ENCODE results near the gene ARMH4.

The ARMH4 gene

DNA sequence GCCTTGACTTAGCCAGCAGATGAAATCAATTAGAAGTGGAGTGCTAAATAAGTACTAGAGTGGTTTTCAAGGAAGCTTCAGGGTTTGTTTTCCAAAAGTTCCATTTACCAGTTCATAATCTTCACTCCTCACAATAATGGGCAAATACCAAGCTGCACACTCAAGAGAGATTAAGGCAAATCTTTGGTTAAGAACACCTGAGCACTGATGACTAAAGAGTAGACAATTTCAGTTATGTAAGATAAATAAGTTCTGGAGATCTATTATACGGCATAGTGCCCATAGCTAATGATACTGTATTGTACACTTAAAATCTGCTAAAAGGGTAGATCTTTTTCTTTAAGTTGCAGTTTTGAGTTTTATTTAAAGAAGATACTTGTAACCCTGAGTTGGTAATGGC is 125.0 kb downstream of the ARMH4 start:
- DNase-seq, result no peak

DNA sequence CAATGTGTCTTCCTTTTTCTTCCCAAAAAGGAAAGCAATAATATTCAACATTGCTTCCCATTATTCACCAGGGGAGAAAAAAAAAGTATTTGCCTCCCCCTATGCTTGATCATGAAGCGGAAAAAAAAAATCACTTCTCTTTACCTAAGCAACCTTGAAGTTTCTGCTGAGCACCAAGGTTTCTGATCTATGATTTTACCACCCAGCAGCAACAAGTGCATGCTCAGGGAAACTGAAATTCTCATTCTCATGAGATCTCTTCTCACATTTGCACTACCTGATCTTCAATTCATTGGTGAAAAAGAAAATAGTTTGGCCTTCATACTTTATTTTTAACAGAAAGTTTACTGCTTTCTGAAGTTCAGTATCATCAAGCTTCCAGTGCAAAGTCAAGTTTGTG is 125.8 kb downstream of the ARMH4 start:
- no peak for DNase-seq

DNA sequence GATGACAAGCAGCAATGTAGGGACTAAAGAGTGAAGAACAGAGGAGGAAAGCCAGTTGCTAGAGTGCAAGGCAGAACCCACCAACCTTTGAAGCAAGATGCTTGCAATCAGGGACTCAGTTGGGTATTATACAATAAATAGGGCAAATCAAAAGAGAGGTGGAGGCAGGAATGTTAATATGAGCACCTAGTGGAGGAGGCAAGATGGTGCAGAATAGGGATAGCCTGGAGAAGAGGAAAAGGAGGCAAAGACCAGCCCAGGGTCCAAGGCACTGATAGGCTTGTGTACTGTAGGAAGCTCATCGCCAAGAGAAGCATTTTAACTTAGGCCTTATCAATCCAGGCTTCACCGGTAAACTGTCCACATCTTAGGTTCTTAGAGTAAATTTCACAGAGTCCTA is 137.2 kb downstream of the ARMH4 start:
- DNase-seq, result no peak

DNA sequence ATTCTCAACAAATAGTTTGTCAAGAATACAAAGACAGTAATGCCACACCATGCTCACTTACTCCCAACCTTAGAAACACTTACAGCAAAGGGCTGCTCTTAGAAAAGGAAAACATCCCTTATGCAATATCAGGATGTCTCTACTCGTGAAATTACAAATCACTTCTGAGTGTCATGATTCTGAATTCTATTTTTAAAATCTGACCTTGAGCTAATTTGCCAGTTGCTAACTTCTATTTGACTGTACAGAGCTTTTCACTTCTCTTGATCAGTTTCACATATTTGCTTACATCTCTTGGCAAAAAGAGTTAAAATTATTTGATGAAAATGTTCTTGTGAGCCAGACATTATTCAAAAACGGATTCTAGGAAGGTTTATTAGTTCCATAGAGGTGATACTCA is 149.4 kb downstream of the ARMH4 start:
- DNase-seq, result no peak

DNA sequence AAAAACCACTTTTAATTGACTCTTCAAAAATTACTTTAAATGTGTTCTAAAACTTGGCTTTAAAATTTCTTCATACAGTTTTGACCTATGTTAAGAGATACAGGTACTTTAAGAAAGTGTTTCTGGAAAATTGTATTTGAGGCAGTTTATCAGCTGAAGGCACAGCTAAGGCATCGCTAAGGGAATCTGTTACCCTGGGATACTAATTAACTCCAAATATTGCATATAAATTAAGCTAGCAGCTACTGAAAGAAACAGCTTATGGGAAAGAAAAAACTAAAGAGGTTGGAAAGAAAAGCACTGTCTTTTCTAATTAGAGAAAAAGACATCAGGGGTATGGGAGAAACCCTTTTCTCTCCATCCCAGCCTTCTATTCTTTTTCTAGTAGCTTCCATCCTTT is 152.0 kb downstream of the ARMH4 start:
- DNase-seq, result no peak

DNA sequence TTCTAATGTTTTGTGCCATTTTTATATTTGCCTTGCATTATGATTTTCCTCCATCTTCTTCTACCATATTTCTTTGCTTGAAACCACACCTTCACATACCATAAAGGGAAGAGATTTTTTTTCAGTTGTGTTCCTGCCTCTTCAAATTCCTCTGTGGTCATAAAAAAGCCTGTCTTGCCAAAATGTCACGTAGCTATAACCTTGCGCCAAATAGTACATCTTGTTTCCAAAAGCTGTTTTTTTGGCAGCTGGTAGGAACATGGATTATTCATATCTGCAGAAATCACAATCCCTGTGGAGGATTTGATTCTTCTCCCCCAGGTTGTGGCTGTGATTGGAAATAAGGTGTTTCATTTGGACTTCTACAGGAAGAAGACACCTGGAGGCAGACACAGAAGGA is 152.5 kb downstream of the ARMH4 start:
- DNase-seq, result no peak

DNA sequence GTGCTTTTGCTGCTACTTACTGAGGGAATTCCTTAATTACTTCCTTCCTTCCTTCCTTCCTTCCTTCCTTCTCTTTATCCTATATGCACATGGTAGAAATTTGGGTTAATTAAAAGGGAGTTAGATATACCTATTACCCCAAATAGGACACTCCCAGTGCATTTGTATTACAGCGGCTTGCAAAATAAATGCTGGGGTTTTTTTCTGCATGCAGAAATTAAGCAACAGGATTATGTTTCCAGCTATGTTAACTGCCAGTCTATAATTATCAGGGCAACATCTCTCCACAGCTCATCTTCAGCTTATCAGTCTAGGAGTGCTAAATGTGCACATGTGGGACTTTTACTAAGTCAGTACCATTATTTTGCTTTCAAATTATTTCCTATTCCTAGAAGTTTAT is 153.2 kb downstream of the ARMH4 start:
- DNase-seq, result no peak

DNA sequence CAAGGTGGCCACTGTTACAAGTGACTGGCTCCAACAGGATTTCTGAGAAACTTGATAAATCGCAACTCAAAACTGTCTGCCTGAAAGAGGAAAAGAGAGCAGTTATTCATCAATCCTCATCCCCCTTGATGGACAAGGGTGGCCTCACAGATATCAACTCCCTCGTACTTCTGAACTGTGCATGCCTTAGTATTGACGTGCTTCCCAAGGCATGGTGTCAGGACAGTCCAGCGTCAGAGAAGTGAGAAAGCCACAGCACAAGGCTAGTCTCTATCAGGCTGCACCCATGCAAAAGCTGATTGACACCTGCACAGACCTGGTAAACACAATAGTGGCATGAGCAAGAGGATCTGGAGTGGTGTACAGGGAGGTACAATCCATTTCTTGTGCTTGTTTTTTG is 160.7 kb downstream of the ARMH4 start:
- no peak for DNase-seq

DNA sequence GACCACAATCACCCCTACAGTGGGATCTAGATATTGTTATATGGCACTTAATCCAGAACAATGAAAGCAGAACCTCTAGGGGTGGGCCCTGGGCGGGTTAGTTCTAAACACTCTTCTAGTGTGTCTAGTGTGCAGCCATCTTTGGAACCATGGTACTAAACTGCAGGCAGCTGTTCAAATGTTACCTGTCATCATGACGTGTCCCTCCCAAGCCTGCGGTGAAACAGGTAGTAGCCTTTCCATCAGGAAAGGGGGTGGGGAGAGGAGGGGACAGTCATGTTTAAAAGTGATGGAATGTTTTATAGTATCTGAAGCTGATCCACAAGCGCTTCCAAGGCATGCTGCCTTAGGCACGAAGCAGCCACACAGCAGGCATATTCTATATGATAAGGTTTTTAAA is 163.6 kb downstream of the ARMH4 start:
- no peak for DNase-seq

DNA sequence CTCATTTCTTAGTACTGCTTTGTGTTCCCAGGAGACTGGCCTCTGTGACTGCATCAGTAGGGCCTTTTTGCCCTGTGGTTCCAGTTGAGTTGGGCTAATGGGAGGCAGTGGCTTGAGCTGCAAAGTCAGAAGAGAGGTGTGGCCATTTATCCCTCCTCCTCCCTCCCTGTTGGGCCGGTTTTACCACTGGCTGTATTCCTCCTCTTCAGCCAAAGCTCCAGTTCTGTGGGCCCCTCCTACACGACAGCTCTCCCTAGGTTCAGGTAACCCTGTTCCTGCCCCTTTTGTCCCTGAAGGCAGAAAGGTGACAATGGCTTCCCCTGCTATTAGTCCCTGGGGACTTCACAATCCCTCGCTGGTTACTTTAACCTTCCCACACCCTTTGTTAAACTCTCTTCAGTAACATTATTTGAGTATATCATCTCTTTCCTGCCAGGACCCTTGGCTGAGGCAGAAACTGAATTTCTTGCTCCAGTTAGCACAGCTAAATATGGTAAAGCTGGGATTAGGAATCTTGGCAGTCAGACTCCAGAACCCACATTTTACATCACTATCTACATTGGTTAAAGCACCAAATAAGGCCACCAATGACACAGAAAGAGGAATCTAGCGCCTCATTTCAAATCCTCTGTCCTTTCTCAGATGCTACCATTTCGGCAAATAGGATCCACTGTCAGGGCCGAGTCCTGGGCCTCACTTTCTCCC is 164.3 kb downstream of the ARMH4 start:
- DNase-seq, result no peak

DNA sequence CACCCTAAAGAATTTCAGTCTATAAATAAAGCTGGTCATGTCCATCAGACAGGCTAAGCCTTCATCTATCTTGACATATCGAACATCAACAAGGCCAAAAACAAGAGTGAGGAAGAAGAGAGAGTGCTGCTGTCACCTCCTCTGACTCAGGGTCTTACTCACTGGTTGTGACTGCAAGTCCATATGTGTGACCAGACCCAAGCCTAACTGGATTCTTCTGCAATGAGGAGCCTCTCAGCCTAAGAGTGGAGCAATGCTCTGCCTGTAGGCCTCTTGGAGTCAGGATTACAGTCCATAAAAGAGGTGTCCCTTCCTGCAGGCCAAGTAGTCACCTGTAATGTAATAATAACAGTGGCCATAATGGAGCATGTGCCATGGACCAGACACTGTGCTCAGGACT is 165.0 kb downstream of the ARMH4 start:
- no peak for DNase-seq

DNA sequence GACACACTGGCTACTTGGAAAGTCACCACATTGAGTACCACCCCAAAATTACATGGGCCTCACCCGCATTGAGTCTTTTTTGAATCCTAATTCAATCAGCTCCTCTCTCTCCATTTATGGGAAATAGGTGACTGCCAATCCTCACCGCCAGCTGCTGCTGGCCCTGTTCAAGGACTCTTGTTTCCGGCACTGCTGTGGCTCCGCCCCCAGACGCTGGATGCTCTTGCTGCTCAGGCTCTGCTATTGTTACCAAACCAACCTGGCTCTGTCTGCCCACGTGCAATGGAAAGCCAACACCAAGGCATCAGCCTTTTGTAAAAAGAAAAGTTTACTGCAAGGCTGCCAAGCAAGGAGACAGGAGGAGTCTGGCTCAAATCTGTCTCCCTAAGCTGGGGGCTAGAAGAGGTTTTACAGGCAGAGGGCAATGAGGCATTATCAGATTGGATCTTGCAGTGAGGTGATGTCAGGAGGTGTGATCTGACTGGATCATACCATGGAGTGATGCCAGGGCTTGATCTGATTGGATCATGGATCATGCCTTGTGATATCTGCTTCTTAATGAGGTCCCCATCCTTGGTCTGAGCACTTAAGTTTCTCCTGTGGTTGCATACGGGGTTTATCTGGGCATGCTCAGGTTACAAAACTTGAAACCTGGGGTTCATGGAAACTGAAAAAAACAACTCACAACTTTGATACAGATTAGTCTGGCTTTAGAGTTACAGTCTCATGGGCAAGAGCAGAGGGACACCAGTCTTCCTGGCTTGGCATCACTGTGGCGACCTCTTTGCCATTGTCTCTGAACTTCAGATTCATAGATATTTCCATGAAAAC is 169.0 kb downstream of the ARMH4 start:
- DNase-seq, result no peak

DNA sequence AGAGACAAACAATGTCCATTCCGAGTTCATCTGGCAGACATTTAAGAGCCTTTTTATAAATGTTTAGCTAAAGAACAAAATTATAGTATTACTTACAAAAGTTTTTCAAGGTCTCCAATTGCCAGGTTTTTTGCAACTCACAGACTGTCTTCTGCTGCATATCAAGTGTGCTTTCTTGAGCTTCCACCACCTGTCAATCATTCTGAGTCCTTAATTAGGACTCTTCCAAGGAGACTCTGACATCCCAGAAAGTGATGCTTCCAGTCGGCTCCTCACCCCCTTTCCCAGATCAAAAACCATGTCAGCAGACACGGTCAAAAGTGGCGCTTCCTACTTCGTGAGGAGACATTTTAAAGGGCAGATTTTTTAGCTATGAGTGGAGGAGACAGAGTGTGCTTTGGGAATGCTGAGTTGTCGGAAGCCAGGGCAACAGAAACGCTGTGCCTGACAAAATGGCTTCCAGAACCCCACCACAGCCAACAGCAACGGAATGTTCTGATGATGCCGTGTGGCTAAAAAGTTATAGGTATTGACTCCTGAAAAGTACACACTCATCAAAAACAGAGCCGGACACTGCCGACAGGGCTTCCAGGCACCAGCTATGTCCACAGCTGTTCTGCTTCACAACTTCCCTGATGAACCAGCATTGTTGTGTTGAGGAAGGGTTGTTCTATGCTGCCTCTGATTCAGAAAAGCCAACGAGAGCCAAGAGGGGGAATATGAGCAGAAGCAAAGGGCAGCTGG is 170.0 kb downstream of the ARMH4 start:
- no peak for DNase-seq

DNA sequence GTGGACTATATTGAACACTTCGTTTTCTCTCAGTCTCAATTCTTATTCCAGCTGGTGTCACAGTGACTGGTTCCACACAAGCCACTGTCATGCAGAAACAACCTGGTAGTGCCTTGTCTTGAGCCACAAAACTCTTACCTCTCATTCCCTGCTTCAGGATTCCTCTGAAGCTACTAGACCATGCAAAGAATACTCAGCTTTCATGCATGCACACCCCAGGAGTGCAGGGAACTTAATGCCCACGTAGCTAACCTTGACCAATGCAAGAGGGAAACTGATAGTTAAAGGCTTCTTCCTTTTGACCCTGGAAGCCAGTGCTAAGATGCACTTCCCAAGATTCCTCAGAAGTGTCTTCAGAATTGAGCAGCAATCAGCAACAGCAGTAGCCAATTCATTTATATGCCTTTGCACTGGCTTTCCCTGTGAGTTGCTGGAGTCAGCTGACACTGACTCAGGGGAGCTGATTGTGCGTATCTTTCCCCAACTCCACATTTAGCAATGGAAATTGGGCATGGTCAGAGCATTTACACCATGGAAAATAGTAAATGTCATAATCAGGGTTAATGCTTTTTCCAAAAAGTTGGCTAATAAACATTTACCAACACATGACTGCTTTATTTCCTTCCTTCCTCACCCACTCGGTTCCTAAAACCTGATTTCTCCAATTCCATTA is 172.5 kb downstream of the ARMH4 start:
- DNase-seq, result no peak

DNA sequence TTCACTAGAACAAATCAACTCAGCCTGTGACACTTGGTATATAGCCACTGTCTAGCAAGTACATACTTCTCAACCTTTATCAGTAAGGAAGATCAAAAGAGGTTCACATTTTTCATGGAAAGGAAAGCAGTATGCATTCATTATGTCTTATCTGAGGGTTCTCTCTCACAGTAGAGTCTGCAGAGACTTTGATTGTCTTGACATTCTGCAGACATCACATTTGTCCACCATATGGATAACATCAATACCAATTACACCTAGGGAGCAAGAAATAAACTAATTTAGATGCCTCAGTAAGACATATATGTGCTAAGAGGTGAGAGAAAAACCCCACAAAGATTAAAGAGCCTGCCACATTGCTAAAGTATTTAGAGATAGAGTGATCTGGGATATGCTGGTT is 175.3 kb downstream of the ARMH4 start:
- DNase-seq, result no peak

DNA sequence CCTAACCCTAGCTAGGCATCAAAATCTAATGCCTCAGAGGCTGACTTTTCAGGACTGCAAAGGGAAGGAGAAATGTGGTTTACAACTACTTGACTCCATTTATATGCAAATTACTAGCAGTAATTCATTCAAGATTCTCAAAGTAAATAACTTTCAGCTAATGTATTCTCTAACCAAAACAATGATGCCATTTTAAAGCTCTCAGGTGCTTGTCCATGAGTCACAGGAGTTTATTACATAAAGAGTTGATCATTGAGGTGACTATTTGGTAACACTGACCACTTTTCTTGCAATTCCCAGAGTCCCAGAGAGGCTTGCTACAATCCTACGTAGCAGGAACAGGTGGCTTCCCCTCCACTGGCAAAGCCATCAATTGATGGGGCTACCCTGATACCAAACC is 177.1 kb downstream of the ARMH4 start:
- DNase-seq, result no peak

DNA sequence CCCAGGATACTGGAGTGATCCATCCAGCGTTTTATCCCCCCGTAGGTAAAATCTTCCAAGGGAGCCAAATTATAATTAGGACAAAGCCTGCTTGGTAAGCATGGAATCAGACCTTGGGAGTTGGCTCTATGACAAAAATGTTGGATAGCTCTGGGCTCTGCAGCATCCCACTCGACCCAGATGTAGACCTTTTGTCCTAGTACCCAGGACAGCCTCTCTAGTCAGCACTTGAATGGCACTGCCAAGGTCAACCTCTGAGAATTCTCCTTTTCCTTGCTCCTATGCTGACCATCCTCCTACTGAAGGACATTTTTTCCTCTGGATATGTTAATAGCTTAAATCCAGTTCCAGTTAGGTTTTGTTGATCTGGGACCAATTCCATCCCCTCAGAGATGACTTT is 181.4 kb downstream of the ARMH4 start:
- no peak for DNase-seq

DNA sequence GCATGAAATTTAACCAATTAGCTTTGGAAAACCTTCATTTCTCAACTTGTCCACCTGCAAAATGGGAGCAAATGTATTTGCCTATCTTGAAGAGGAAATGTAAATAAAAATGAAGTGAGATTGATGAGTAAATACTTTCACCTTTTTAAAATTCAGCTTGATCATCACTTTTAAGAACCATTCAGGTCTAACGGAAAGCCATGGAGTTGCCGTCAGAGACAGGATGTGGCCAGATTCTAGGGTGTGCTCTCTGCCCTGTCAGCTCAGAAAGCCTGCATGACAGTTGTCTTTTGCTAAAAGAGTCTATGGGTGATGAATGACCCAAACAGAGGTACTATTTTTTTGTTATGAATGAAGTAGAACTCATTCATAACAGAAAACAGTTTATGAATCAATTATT is 181.8 kb downstream of the ARMH4 start:
- DNase-seq, result no peak

DNA sequence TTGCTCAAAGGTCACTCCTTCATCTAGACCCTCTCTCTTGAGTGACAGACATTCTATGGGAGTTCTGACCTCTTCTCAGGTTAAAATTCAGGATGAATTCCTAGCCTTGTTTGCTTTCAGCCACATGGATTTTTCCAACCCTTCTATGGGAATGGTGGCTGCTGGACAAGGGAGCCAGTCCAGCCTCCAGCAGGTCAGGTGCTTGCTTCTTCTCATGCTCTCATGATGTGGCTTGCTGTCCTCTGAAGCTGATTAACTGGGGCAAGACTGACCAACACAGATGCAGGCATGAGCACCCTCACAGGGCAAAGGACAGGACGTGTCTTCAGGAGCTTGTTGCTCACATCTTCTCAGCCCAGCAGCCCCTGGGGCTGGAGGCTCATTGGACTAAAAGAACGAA is 188.9 kb downstream of the ARMH4 start:
- DNase-seq, result no peak

DNA sequence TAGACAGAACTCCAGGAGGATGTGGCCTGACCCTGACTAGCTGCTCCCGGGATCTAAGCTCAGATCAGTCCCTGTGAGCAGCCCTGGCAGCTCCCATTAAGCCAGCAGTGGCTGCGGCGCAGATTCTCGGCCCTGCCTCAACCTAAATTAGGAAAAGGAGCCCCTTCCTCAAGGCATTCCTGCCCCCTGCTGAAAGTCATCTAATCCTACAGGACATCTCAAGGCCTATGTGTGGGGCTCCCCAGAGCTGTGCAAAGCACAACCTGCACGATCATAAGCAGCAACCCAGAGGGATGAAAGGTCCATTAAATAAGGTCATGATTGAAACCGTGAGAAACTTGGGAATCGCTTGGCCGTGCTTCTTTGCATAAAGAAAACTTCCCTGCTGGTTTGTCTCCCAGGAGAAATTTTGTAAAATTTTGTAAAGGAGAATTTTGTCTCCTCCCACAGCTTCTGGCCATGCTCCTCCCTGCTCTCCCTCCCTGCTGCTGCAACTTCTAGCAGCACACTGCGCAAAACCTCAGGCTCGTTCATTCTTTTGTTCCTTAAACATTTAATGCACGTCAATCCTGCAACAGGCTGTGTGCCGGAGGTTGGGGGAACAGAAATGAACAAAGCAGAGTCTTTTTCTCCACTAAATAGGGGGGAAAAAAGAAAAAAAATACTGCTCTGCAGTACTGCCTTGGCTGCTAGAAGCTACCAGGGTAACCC is 189.5 kb downstream of the ARMH4 start:
- no peak for DNase-seq

DNA sequence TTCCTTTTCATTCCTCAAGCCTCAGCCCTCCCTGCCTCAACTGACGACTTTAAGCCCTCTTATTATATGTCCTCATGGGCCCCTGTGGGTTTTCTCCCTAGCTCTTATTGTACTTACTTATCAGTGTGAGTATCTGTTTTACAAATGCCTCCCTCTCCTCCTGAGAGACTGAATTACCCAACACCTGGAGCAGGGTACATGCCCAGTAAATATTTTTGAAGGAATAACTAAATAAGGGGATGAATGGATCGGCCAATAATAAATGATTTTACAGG is 190.3 kb downstream of the ARMH4 start:
- no peak for DNase-seq

DNA sequence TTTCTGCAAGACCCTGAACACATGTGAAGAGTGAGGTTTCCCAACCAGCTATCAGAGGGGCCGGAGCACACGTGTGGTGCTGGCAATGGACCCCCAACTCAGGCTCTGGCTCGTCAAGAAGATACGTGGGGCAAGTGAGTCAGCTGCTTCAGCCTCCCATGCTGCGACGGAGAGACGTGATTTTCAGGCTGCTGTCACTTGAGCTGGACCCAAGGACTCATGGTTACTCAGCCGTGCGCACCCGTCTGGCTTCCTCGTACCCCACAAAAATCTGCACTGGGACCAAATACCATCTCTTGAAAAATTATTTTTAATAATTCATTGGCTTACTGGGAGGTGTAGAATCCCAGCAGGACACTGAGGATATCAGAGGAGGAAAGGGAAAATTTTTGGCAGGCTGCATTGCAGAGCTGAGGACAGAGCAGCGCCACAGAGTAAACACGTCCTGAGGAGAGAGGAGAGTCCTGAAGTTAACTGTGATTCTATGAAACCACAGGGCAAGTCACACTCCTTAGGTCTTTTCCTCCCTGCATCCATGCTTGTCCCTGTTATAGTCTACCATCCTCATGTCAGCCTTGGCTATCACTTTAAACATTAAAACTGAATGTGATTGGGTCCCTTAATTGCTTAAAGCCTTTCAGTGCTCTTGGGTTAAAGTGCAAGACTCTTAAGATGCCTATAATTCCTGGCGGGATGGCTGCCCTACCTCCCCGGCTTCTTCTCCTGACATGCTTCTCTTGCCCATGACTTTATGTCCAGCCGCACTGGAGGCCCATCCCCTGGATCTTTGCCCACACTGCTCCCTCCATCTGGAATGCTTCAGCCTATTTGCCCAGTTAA is 190.8 kb downstream of the ARMH4 start:
- DNase-seq, result no peak
